ENCODE results near the gene FIBP. TPM values are rescaled to one million over a fixed set of nuclear protein-coding genes. Genes with fewer than 3 reads are reported as not detected.

FIBP gene
- total RNA-seq, 3 donors from 2014 or later = 35.8 to 52.8 (median 47.0) TPM

DNA sequence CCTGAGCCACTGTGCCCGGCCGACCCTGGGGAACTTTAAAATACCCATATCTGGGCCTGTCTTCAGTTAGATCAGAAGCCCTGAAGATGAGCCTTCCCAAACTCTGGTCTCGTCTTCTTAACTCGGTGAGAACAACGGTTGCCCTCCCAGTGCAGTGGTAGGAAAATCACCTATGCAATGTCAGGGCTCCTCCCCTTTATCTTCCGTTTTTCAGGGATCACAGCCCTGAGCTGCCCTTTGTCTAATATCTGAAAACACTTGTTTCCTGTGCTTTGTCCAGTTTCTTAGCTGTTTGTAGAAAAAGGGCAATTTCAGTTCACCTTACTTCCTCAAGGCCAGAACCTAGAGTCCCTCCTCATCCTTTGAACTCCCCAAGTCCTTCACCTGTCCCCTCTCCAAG is 40.4 kb upstream of the FIBP start:
- H3K36me3 ChIP-seq (ENCODE audit: low read depth) = no peaks in the 10 kb centered on the region
- intact Hi-C loops (cut with DNase I, micrococcal nuclease) = no loop called here
- TF ChIP-seq, protein P1, sequence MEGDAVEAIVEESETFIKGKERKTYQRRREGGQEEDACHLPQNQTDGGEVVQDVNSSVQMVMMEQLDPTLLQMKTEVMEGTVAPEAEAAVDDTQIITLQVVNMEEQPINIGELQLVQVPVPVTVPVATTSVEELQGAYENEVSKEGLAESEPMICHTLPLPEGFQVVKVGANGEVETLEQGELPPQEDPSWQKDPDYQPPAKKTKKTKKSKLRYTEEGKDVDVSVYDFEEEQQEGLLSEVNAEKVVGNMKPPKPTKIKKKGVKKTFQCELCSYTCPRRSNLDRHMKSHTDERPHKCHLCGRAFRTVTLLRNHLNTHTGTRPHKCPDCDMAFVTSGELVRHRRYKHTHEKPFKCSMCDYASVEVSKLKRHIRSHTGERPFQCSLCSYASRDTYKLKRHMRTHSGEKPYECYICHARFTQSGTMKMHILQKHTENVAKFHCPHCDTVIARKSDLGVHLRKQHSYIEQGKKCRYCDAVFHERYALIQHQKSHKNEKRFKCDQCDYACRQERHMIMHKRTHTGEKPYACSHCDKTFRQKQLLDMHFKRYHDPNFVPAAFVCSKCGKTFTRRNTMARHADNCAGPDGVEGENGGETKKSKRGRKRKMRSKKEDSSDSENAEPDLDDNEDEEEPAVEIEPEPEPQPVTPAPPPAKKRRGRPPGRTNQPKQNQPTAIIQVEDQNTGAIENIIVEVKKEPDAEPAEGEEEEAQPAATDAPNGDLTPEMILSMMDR (IDR thresholded peaks at IDR 0.05) = no peak
- no peak for DNase-seq
- no peak overlapping the region for H3K4me3 ChIP-seq
- H3K9me3 ChIP-seq = no peaks in the 10 kb centered on the region
- H3K4me1 ChIP-seq (ENCODE audit: low read depth) = no peaks in the 10 kb centered on the region
- ATAC-seq = no peak

DNA sequence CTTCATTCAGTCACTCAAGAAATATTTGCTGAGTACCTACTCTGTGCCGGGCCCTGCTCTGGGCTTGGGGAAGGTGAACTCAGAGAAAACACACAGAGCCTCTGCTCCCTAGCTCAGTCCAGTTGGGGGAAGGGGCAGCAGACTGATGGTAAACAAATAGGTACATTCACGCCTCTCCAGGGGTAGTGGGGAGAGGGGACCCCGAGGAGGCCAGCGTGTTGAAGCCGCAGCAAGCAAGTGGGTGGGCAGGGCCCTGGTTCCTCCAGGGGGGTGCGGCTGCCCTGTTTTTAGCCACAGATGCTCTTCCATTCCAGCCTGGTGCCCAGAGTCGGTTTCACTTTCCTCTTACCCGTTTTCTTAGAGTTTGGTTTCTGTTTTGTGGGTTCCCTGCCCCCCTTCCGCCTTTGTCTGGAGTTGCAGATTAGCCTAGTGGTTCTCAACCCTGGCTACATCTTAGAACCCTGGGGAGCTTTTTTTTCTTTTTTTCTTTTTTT is 39.7 kb upstream of the FIBP start:
- ATAC-seq = peak; percentile 85
- TF ChIP-seq, protein P1 (IDR thresholded peaks at IDR 0.05) = no peak
- H3K4me3 ChIP-seq = no peak overlapping the region
- peak; percentile 53 to 72 (median 68) for DNase-seq
- H3K36me3 ChIP-seq (ENCODE audit: low read depth) = no peaks in the 10 kb centered on the region
- intact Hi-C loops (cut with DNase I, micrococcal nuclease) = no loop called here
- H3K4me1 ChIP-seq (ENCODE audit: low read depth) = no peaks in the 10 kb centered on the region
- H3K9me3 ChIP-seq = no peaks in the 10 kb centered on the region

GRCh38 chr11:65925397-65925796 is 37.1 kb upstream of the FIBP start:
- Histone ChIP-seq H3K9me3 (no peaks in the 10 kb centered on the region), H3K4me1 (ENCODE audit: low read depth) (peaks cover 6% of the 10 kb centered on the region), H3K36me3 (ENCODE audit: low read depth) (no peaks in the 10 kb centered on the region), H3K4me3 (no peak overlapping the region)
- intact Hi-C loops (cut with DNase I, micrococcal nuclease) = no loop called here
- ATAC-seq (no peak), DNase-seq (no peak)
- TF ChIP-seq, protein P1 (IDR thresholded peaks at IDR 0.05) = no peak

DNA sequence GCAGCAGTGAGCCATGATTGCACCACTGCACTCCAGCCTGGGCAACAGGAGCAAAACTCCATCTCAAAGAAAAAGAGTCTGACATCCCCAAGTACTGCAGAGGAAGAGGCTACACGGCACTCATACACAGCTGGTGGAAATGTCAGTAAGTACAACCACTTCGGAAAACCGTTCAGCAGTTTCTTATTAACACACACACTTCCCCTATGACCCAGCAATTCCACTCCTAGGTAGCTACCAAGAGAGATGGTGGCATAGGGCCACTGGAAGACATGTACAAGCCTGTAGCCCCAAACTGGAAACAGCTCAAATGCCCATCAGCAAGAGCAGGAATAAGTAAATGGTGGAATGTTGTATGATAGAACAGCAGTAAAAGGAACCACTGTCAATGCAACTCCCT is 34.3 kb upstream of the FIBP start:
- no peak for DNase-seq
- no peak for ATAC-seq
- TF ChIP-seq, protein P1 (IDR thresholded peaks at IDR 0.05) = no peak
- Histone ChIP-seq H3K36me3 (ENCODE audit: low read depth) (no peaks in the 10 kb centered on the region), H3K4me1 (ENCODE audit: low read depth) (peaks cover 19% of the 10 kb centered on the region), H3K4me3 (no peak overlapping the region), H3K9me3 (no peaks in the 10 kb centered on the region)
- intact Hi-C loops (cut with DNase I, micrococcal nuclease) = no loop called here

- peaks cover 26% of the 10 kb centered on the region for H3K4me1 ChIP-seq (ENCODE audit: low read depth)
- no peaks in the 10 kb centered on the region for H3K9me3 ChIP-seq
- no peak for ATAC-seq
- H3K36me3 ChIP-seq (ENCODE audit: low read depth) = no peaks in the 10 kb centered on the region
- intact Hi-C loops (cut with DNase I, micrococcal nuclease) = no loop called here
- DNase-seq = no peak
- no peak overlapping the region for H3K4me3 ChIP-seq
- TF ChIP-seq, protein P1 (IDR thresholded peaks at IDR 0.05) = no peak
Observed at GRCh38 chr11:65921876-65922275, 33.6 kb upstream of the FIBP start.

- ATAC-seq = no peak
- no peak for DNase-seq
- H3K4me3 ChIP-seq = no peak overlapping the region
- no peaks in the 10 kb centered on the region for H3K9me3 ChIP-seq
- TF ChIP-seq, protein P1 (IDR thresholded peaks at IDR 0.05) = no peak
- peaks cover 31% of the 10 kb centered on the region for H3K4me1 ChIP-seq (ENCODE audit: low read depth)
- intact Hi-C loops (cut with DNase I, micrococcal nuclease) = no loop called here
- no peaks in the 10 kb centered on the region for H3K36me3 ChIP-seq (ENCODE audit: low read depth)
Observed at GRCh38 chr11:65921033-65921555, 32.8 kb upstream of the FIBP start.
